Measurements from ENCODE around the gene C1orf116.

The C1orf116 gene

GRCh38 chr1:207034208-207034607 is 1.7 kb upstream of the C1orf116 start:
- Histone ChIP-seq H3K9me3 (ENCODE audit: control insufficient read depth, insufficient read depth, low read length) (no peaks in the 10 kb centered on the region), H3K36me3 (ENCODE audit: insufficient read depth, low read length) (no peaks in the 10 kb centered on the region), H3K4me1 (ENCODE audit: insufficient read depth, low read length) (peaks cover 25% of the 10 kb centered on the region), H3K9ac (ENCODE audit: low read depth, low read length) (no peak overlapping the region)

GRCh38 chr1:207033302-207033701 is 746 bp upstream of the C1orf116 start:
- Histone ChIP-seq H3K4me1 (ENCODE audit: insufficient read depth, low read length) (peaks cover 25% of the 10 kb centered on the region), H3K9ac (ENCODE audit: low read depth, low read length) (no peak overlapping the region), H3K36me3 (ENCODE audit: insufficient read depth, low read length) (no peaks in the 10 kb centered on the region), H3K9me3 (ENCODE audit: control insufficient read depth, insufficient read depth, low read length) (no peaks in the 10 kb centered on the region)

- no peaks in the 10 kb centered on the region for H3K36me3 ChIP-seq (ENCODE audit: insufficient read depth, low read length)
- H3K4me1 ChIP-seq (ENCODE audit: insufficient read depth, low read length), result peaks cover 25% of the 10 kb centered on the region
- no peaks in the 10 kb centered on the region for H3K9me3 ChIP-seq (ENCODE audit: control insufficient read depth, insufficient read depth, low read length)
- no peak overlapping the region for H3K9ac ChIP-seq (ENCODE audit: low read depth, low read length)
These were observed 808 bp downstream of the C1orf116 start for GRCh38 chr1:207031632-207032264.

GRCh38 chr1:207031016-207031415 is 1.5 kb downstream of the C1orf116 start:
- Histone ChIP-seq H3K9me3 (ENCODE audit: control insufficient read depth, insufficient read depth, low read length) (no peaks in the 10 kb centered on the region), H3K9ac (ENCODE audit: low read depth, low read length) (no peak overlapping the region), H3K36me3 (ENCODE audit: insufficient read depth, low read length) (no peaks in the 10 kb centered on the region), H3K4me1 (ENCODE audit: insufficient read depth, low read length) (peaks cover 28% of the 10 kb centered on the region)

- Histone ChIP-seq H3K9me3 (ENCODE audit: control insufficient read depth, insufficient read depth, low read length) (no peaks in the 10 kb centered on the region), H3K9ac (ENCODE audit: low read depth, low read length) (no peak overlapping the region), H3K36me3 (ENCODE audit: insufficient read depth, low read length) (no peaks in the 10 kb centered on the region), H3K4me1 (ENCODE audit: insufficient read depth, low read length) (peaks cover 33% of the 10 kb centered on the region)
These were observed 2.0 kb downstream of the C1orf116 start for GRCh38 chr1:207030522-207031009.

GRCh38 chr1:207029701-207030521 is 2.6 kb downstream of the C1orf116 start:
- no peaks in the 10 kb centered on the region for H3K9me3 ChIP-seq (ENCODE audit: control insufficient read depth, insufficient read depth, low read length)
- no peaks in the 10 kb centered on the region for H3K36me3 ChIP-seq (ENCODE audit: insufficient read depth, low read length)
- peaks cover 35% of the 10 kb centered on the region for H3K4me1 ChIP-seq (ENCODE audit: insufficient read depth, low read length)
- no peak overlapping the region for H3K9ac ChIP-seq (ENCODE audit: low read depth, low read length)

- Histone ChIP-seq H3K9ac (ENCODE audit: low read depth, low read length) (no peak overlapping the region), H3K4me1 (ENCODE audit: insufficient read depth, low read length) (peaks cover 32% of the 10 kb centered on the region), H3K36me3 (ENCODE audit: insufficient read depth, low read length) (no peaks in the 10 kb centered on the region), H3K9me3 (ENCODE audit: control insufficient read depth, insufficient read depth, low read length) (no peaks in the 10 kb centered on the region)
These were observed 3.5 kb downstream of the C1orf116 start for GRCh38 chr1:207028884-207029650.

- no peaks in the 10 kb centered on the region for H3K9me3 ChIP-seq (ENCODE audit: control insufficient read depth, insufficient read depth, low read length)
- H3K4me1 ChIP-seq (ENCODE audit: insufficient read depth, low read length), result peaks cover 27% of the 10 kb centered on the region
- H3K9ac ChIP-seq (ENCODE audit: low read depth, low read length), result no peak overlapping the region
- H3K36me3 ChIP-seq (ENCODE audit: insufficient read depth, low read length), result no peaks in the 10 kb centered on the region
These were observed 4.6 kb downstream of the C1orf116 start for GRCh38 chr1:207027921-207028320.

GRCh38 chr1:207027206-207027777 is 5.3 kb downstream of the C1orf116 start:
- no peaks in the 10 kb centered on the region for H3K9me3 ChIP-seq (ENCODE audit: control insufficient read depth, insufficient read depth, low read length)
- H3K36me3 ChIP-seq (ENCODE audit: insufficient read depth, low read length), result no peaks in the 10 kb centered on the region
- H3K9ac ChIP-seq (ENCODE audit: low read depth, low read length), result no peak overlapping the region
- H3K4me1 ChIP-seq (ENCODE audit: insufficient read depth, low read length), result peaks cover 24% of the 10 kb centered on the region

- no peaks in the 10 kb centered on the region for H3K9me3 ChIP-seq (ENCODE audit: control insufficient read depth, insufficient read depth, low read length)
- H3K4me1 ChIP-seq (ENCODE audit: insufficient read depth, low read length), result peaks cover 13% of the 10 kb centered on the region
- no peaks in the 10 kb centered on the region for H3K36me3 ChIP-seq (ENCODE audit: insufficient read depth, low read length)
- no peak overlapping the region for H3K9ac ChIP-seq (ENCODE audit: low read depth, low read length)
These were observed 6.4 kb downstream of the C1orf116 start for GRCh38 chr1:207026104-207026534.

GRCh38 chr1:207025146-207025880 is 7.2 kb downstream of the C1orf116 start:
- H3K9ac ChIP-seq (ENCODE audit: low read depth, low read length), result no peak overlapping the region; the same call in 1 of the 2 replicates
- peaks cover 13% of the 10 kb centered on the region for H3K4me1 ChIP-seq (ENCODE audit: insufficient read depth, low read length)
- no peaks in the 10 kb centered on the region for H3K9me3 ChIP-seq (ENCODE audit: control insufficient read depth, insufficient read depth, low read length)
- H3K36me3 ChIP-seq (ENCODE audit: insufficient read depth, low read length), result no peaks in the 10 kb centered on the region

- H3K9ac ChIP-seq (ENCODE audit: low read depth, low read length), result no peak overlapping the region
- no peaks in the 10 kb centered on the region for H3K9me3 ChIP-seq (ENCODE audit: control insufficient read depth, insufficient read depth, low read length)
- H3K4me1 ChIP-seq (ENCODE audit: insufficient read depth, low read length), result peaks cover 13% of the 10 kb centered on the region
- no peaks in the 10 kb centered on the region for H3K36me3 ChIP-seq (ENCODE audit: insufficient read depth, low read length)
These were observed 8.1 kb downstream of the C1orf116 start for GRCh38 chr1:207024202-207025145.
